WTC11 (cell line): Measurements from ENCODE around the gene CERCAM. TPM values are rescaled to one million over a fixed set of nuclear protein-coding genes. Genes with fewer than 3 reads are reported as not detected.

Source experiments
- ATAC-seq: fragments of 200-7000 bp; cut with Tn5 transposase; 2 replicates; pipeline ENCODE4 v1.10.0; 2021; ENCODE audit warnings: mild to moderate bottlenecking, moderate library complexity
- CTCF ChIA-PET: fragments of 300-600 bp; sonication (Branson Sonifier 250); formaldehyde crosslinking; loops from one replicate; lab custom pipeline; 2021; ENCODE audit warnings: antibody characterized with exemption; lab: Charles Lee
- POLR2A ChIA-PET: fragments of 350-600 bp; sonication (Branson Sonifier 250); formaldehyde crosslinking; loops from one replicate; lab custom pipeline; 2021; ENCODE audit warnings: antibody characterized with exemption; lab: Charles Lee
- DNase-seq: peaks from one replicate; pipeline ENCODE4 v3.0.0; 2021; ENCODE audit warnings: low spot score
- H3K27ac Mint-ChIP-seq: 2 replicates; pipeline ENCODE4 v1.8.0; 2021; ENCODE audit warnings: mixed read lengths
- H3K27me3 Mint-ChIP-seq: 2 replicates; pipeline ENCODE4 v1.8.0; 2021; ENCODE audit warnings: low read depth, mild to moderate bottlenecking, moderate library complexity, mixed read lengths
- H3K36me3 Mint-ChIP-seq: 2 replicates; pipeline ENCODE4 v1.8.0; 2021; ENCODE audit warnings: mixed read lengths
- H3K4me1 Mint-ChIP-seq: 2 replicates; pipeline ENCODE4 v1.8.0; 2022; ENCODE audit warnings: mixed read lengths
- H3K4me3 Mint-ChIP-seq: 2 replicates; pipeline ENCODE4 v1.8.0; 2021; ENCODE audit warnings: mild to moderate bottlenecking, moderate library complexity, mixed read lengths
- H3K9me3 Mint-ChIP-seq: 2 replicates; pipeline ENCODE4 v1.8.0; 2021; ENCODE audit warnings: mixed read lengths
- ARID4B ChIP-seq: sonication (generic); formaldehyde crosslinking; IDR thresholded peaks from 2 replicates; pipeline ENCODE4 v1.8.0; 2023; ENCODE audit warnings: missing genetic modification reagents, mild to moderate bottlenecking, borderline replicate concordance
- ATF1 ChIP-seq: sonication (generic); formaldehyde crosslinking; IDR thresholded peaks from 2 replicates; pipeline ENCODE4 v1.8.1; 2023; ENCODE audit warnings: mild to moderate bottlenecking, moderate library complexity, missing genetic modification reagents
- CBFB ChIP-seq: sonication (generic); formaldehyde crosslinking; IDR thresholded peaks from 2 replicates; pipeline ENCODE4 v1.8.1; 2022; ENCODE audit warnings: mild to moderate bottlenecking, low read depth, missing genetic modification reagents
- FOXK1 ChIP-seq: sonication (generic); formaldehyde crosslinking; IDR thresholded peaks from 2 replicates; pipeline ENCODE4 v1.8.0; 2022; ENCODE audit warnings: mild to moderate bottlenecking, moderate library complexity, missing genetic modification reagents
- IRF2 ChIP-seq: sonication (generic); formaldehyde crosslinking; IDR thresholded peaks from 2 replicates; pipeline ENCODE4 v1.8.0; 2022; ENCODE audit warnings: low read depth, missing genetic modification reagents, borderline replicate concordance
- MLX ChIP-seq: sonication (generic); formaldehyde crosslinking; IDR thresholded peaks from 2 replicates; pipeline ENCODE4 v1.8.1; 2023; ENCODE audit warnings: mild to moderate bottlenecking, missing genetic modification reagents, moderate library complexity
- NFYB ChIP-seq: sonication (generic); formaldehyde crosslinking; conservative IDR thresholded peaks from 2 replicates; pipeline ENCODE4 v1.8.0; 2022; ENCODE audit warnings: low read depth, missing genetic modification reagents
- NR1H2 ChIP-seq: sonication (generic); formaldehyde crosslinking; IDR thresholded peaks from 2 replicates; pipeline ENCODE4 v1.9.0; 2021; ENCODE audit warnings: mild to moderate bottlenecking, moderate library complexity, missing genetic modification reagents
- SMAD3 ChIP-seq: sonication (generic); formaldehyde crosslinking; IDR thresholded peaks from 2 replicates; pipeline ENCODE4 v1.8.0; 2022; ENCODE audit warnings: missing genetic modification reagents, mild to moderate bottlenecking, borderline replicate concordance
- TCF7 ChIP-seq: sonication (generic); formaldehyde crosslinking; IDR thresholded peaks from 2 replicates; pipeline ENCODE4 v1.8.0; 2022; ENCODE audit warnings: mild to moderate bottlenecking, low read depth, missing genetic modification reagents, moderate library complexity
- TEAD4 ChIP-seq: sonication (generic); formaldehyde crosslinking; IDR thresholded peaks from 2 replicates; pipeline ENCODE4 v1.8.0; 2022; ENCODE audit warnings: mild to moderate bottlenecking, missing genetic modification reagents
- ZNF219 ChIP-seq: sonication (generic); formaldehyde crosslinking; IDR thresholded peaks from 2 replicates; pipeline ENCODE4 v1.8.0; 2023; ENCODE audit warnings: missing genetic modification reagents, mild to moderate bottlenecking, borderline replicate concordance
- ZNF416 ChIP-seq: fragments of 250-450 bp; sonication (Bioruptor Pico); IDR thresholded peaks from 2 replicates; pipeline ENCODE4 v1.9.0; 2021; ENCODE audit warnings: mild to moderate bottlenecking, inconsistent platforms
- ZNF423 ChIP-seq: fragments of 250-450 bp; sonication (Bioruptor Pico); IDR thresholded peaks from 2 replicates; pipeline ENCODE4 v2.1.2; 2022; ENCODE audit warnings: mild to moderate bottlenecking, moderate library complexity
- total RNA-seq: library from RNA; stranded (reverse); gene quantifications from 3 replicates; pipeline ENCODE4 v1.2.3, GENCODE V29; 2021
- TF ChIP-seq, protein P1 (sequence below): sonication (generic); formaldehyde crosslinking; IDR thresholded peaks from 2 replicates; pipeline ENCODE4 v1.8.1; 2023; ENCODE audit warnings: mild to moderate bottlenecking, missing genetic modification reagents, borderline replicate concordance
- TF ChIP-seq, protein P2 (sequence below): fragments of 250-450 bp; sonication (Bioruptor Pico); IDR thresholded peaks from 2 replicates; pipeline ENCODE4 v1.9.0; 2021; ENCODE audit warnings: mild to moderate bottlenecking
- TF ChIP-seq, protein P3 (sequence below): fragments of 250-450 bp; sonication (Bioruptor Pico); IDR thresholded peaks from 2 replicates; pipeline ENCODE4 v1.9.0; 2021; ENCODE audit warnings: mild to moderate bottlenecking, borderline replicate concordance
- TF ChIP-seq, protein P4 (sequence below): sonication (generic); formaldehyde crosslinking; conservative IDR thresholded peaks from 2 replicates; pipeline ENCODE4 v1.8.1; 2023; ENCODE audit warnings: mild to moderate bottlenecking, low read depth, missing genetic modification reagents, moderate library complexity

CERCAM gene
- total RNA-seq, 1 experiment from 2014 or later = 15.2 TPM

DNA sequence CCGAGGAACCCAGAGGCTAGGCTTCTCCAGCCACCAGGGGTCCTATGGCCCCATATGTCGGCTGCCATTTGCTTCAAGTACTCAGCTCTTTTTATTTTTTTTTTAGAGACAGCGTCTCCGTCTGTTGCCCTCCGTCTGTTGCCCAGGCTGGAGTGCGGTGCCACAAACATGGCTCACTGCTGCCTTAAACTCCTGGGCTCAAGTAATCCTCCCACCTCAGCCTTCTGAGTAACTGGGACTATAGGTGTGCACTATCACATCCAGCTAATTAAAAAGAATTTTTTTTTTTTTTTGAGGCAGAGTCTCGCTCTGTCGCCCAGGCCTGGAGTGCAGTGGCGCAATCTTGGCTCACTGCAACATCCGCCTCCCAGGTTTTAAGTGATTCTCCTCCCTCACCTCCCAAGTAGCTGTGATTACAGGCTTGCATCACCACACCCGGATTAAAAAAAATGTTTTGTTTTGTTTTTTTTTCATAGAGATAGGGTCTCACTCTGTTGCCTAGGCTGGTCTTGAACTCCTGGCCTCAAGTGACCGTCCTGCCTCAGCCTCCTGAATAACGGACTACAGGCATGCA lies 8.9 kb downstream of the CERCAM start (continued):
- TF ChIP-seq TEAD4 (CRISPR knock-in tag) = no peak
- TF ChIP-seq, protein P1, sequence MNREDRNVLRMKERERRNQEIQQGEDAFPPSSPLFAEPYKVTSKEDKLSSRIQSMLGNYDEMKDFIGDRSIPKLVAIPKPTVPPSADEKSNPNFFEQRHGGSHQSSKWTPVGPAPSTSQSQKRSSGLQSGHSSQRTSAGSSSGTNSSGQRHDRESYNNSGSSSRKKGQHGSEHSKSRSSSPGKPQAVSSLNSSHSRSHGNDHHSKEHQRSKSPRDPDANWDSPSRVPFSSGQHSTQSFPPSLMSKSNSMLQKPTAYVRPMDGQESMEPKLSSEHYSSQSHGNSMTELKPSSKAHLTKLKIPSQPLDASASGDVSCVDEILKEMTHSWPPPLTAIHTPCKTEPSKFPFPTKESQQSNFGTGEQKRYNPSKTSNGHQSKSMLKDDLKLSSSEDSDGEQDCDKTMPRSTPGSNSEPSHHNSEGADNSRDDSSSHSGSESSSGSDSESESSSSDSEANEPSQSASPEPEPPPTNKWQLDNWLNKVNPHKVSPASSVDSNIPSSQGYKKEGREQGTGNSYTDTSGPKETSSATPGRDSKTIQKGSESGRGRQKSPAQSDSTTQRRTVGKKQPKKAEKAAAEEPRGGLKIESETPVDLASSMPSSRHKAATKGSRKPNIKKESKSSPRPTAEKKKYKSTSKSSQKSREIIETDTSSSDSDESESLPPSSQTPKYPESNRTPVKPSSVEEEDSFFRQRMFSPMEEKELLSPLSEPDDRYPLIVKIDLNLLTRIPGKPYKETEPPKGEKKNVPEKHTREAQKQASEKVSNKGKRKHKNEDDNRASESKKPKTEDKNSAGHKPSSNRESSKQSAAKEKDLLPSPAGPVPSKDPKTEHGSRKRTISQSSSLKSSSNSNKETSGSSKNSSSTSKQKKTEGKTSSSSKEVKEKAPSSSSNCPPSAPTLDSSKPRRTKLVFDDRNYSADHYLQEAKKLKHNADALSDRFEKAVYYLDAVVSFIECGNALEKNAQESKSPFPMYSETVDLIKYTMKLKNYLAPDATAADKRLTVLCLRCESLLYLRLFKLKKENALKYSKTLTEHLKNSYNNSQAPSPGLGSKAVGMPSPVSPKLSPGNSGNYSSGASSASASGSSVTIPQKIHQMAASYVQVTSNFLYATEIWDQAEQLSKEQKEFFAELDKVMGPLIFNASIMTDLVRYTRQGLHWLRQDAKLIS = no peak
- TF ChIP-seq CBFB = no peak
- TF ChIP-seq SMAD3 (CRISPR knock-in tag) = no peak
- no peak for TF ChIP-seq NR1H2 (CRISPR knock-in tag)
- no peak for TF ChIP-seq ARID4B
- no peak for TF ChIP-seq ATF1 (CRISPR knock-in tag)
- no peak for TF ChIP-seq TCF7 (CRISPR knock-in tag)
- TF ChIP-seq, protein P2, sequence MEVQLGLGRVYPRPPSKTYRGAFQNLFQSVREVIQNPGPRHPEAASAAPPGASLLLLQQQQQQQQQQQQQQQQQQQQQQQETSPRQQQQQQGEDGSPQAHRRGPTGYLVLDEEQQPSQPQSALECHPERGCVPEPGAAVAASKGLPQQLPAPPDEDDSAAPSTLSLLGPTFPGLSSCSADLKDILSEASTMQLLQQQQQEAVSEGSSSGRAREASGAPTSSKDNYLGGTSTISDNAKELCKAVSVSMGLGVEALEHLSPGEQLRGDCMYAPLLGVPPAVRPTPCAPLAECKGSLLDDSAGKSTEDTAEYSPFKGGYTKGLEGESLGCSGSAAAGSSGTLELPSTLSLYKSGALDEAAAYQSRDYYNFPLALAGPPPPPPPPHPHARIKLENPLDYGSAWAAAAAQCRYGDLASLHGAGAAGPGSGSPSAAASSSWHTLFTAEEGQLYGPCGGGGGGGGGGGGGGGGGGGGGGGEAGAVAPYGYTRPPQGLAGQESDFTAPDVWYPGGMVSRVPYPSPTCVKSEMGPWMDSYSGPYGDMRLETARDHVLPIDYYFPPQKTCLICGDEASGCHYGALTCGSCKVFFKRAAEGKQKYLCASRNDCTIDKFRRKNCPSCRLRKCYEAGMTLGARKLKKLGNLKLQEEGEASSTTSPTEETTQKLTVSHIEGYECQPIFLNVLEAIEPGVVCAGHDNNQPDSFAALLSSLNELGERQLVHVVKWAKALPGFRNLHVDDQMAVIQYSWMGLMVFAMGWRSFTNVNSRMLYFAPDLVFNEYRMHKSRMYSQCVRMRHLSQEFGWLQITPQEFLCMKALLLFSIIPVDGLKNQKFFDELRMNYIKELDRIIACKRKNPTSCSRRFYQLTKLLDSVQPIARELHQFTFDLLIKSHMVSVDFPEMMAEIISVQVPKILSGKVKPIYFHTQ (CRISPR knock-in tag) = no peak
- TF ChIP-seq ZNF423 (CRISPR knock-in tag) = no peak
- no peak for TF ChIP-seq ZNF416
- TF ChIP-seq IRF2 = no peak
- TF ChIP-seq, all 79 proteins: peak for 0

GRCh38 chr9:128431207-128431606 lies 10.6 kb downstream of the CERCAM start:
- ATAC-seq (no peak), DNase-seq (no peak)
- POLR2A ChIA-PET = no interaction called here
- Mint-ChIP-seq H3K4me3 (no peak overlapping the region), H3K36me3 (no peaks in the 10 kb centered on the region), H3K27me3 (no peaks in the 10 kb centered on the region), H3K27ac (no peak overlapping the region), H3K4me1 (peaks cover 2% of the 10 kb centered on the region; the same call in 1 of the 2 replicates), H3K9me3 (no peaks in the 10 kb centered on the region)
- CTCF ChIA-PET = no interaction called here
- TF ChIP-seq MLX (CRISPR knock-in tag) (no peak), FOXK1 (no peak), NFYB (CRISPR knock-in tag) (no peak), ZNF219 (CRISPR knock-in tag) (no peak)
- TF ChIP-seq, protein P3, sequence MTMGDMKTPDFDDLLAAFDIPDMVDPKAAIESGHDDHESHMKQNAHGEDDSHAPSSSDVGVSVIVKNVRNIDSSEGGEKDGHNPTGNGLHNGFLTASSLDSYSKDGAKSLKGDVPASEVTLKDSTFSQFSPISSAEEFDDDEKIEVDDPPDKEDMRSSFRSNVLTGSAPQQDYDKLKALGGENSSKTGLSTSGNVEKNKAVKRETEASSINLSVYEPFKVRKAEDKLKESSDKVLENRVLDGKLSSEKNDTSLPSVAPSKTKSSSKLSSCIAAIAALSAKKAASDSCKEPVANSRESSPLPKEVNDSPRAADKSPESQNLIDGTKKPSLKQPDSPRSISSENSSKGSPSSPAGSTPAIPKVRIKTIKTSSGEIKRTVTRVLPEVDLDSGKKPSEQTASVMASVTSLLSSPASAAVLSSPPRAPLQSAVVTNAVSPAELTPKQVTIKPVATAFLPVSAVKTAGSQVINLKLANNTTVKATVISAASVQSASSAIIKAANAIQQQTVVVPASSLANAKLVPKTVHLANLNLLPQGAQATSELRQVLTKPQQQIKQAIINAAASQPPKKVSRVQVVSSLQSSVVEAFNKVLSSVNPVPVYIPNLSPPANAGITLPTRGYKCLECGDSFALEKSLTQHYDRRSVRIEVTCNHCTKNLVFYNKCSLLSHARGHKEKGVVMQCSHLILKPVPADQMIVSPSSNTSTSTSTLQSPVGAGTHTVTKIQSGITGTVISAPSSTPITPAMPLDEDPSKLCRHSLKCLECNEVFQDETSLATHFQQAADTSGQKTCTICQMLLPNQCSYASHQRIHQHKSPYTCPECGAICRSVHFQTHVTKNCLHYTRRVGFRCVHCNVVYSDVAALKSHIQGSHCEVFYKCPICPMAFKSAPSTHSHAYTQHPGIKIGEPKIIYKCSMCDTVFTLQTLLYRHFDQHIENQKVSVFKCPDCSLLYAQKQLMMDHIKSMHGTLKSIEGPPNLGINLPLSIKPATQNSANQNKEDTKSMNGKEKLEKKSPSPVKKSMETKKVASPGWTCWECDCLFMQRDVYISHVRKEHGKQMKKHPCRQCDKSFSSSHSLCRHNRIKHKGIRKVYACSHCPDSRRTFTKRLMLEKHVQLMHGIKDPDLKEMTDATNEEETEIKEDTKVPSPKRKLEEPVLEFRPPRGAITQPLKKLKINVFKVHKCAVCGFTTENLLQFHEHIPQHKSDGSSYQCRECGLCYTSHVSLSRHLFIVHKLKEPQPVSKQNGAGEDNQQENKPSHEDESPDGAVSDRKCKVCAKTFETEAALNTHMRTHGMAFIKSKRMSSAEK (CRISPR knock-in tag) = no peak
- TF ChIP-seq, protein P4, sequence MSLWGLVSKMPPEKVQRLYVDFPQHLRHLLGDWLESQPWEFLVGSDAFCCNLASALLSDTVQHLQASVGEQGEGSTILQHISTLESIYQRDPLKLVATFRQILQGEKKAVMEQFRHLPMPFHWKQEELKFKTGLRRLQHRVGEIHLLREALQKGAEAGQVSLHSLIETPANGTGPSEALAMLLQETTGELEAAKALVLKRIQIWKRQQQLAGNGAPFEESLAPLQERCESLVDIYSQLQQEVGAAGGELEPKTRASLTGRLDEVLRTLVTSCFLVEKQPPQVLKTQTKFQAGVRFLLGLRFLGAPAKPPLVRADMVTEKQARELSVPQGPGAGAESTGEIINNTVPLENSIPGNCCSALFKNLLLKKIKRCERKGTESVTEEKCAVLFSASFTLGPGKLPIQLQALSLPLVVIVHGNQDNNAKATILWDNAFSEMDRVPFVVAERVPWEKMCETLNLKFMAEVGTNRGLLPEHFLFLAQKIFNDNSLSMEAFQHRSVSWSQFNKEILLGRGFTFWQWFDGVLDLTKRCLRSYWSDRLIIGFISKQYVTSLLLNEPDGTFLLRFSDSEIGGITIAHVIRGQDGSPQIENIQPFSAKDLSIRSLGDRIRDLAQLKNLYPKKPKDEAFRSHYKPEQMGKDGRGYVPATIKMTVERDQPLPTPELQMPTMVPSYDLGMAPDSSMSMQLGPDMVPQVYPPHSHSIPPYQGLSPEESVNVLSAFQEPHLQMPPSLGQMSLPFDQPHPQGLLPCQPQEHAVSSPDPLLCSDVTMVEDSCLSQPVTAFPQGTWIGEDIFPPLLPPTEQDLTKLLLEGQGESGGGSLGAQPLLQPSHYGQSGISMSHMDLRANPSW (CRISPR knock-in tag) = no peak
